Left ventricle myocardium inferior (tissue), 1 donor: ENCODE data around the gene HMBS. TPM values are rescaled to one million over a fixed set of nuclear protein-coding genes. Genes with fewer than 3 reads are reported as not detected.

Experiments
- DNase-seq: peaks from one replicate; pipeline ENCODE4 v3.0.0-alpha.2; 2020
- H3K27ac ChIP-seq: fragments of 200-600 bp; replicated peaks from 2 replicates; pipeline ENCODE4 v1.8.0; 2021
- H3K27me3 ChIP-seq: fragments of 200-600 bp; 2 replicates; pipeline ENCODE4 v1.8.0; 2021; ENCODE audit warnings: low read depth
- H3K36me3 ChIP-seq: fragments of 200-600 bp; 2 replicates; pipeline ENCODE4 v1.8.0; 2021
- H3K4me1 ChIP-seq: fragments of 200-600 bp; 2 replicates; pipeline ENCODE4 v1.8.0; 2021
- H3K4me3 ChIP-seq: fragments of 200-600 bp; 2 replicates; pipeline ENCODE4 v1.8.0; 2021; ENCODE audit warnings: mild to moderate bottlenecking, moderate library complexity
- H3K9me3 ChIP-seq: fragments of 200-600 bp; replicated peaks from 2 replicates; pipeline ENCODE4 v1.8.0; 2021
- CTCF ChIP-seq: fragments of 200-600 bp; IDR thresholded peaks from 2 replicates; pipeline ENCODE4 v1.8.0; 2021; ENCODE audit warnings: antibody characterized with exemption, mild to moderate bottlenecking, borderline replicate concordance
- intact Hi-C: fragments of 100-400 bp; cut with micrococcal nuclease; formaldehyde crosslinking; loops from one replicate; pipeline ENCODE4 v1.11.0; 2022
- total RNA-seq: library from RNA; stranded (reverse); fragmentation: NEBNext Ultra II Directional; extraction: Animal tissue kit (Norgen Biotek cat#: 25700); gene quantifications from one replicate; pipeline ENCODE4 v1.2.1, GENCODE V29; 2021
- donor health status: DM: no; HTN: yes; CAD: no; lungs with severe emphysema.

The HMBS gene
- total RNA-seq, 1 donor from 2014 or later = 25.2 TPM

GRCh38 chr11:119067371-119068222, 17.1 kb upstream of the HMBS start, which contains the start of gene VPS11:
Gene VPS11, plus strand, starts transcription at chr11:119067818. Its CDS starts 6 bp downstream, at chr11:119067824.
- TF ChIP-seq CTCF = no peak
- H3K27ac ChIP-seq = peak within 1 kb of the TSS; percentile 91
- intact Hi-C loops = no loop called here
- peaks cover 32% of the 10 kb centered on the region for H3K36me3 ChIP-seq
- no peaks in the 10 kb centered on the region for H3K27me3 ChIP-seq
- peak within 1 kb of the TSS; percentile 94 for H3K4me3 ChIP-seq
- peak; percentile 99 for DNase-seq
- no peaks in the 10 kb centered on the region for H3K9me3 ChIP-seq
- peaks cover 44% of the 10 kb centered on the region for H3K4me1 ChIP-seq

GRCh38 chr11:119077839-119078238, 6.8 kb upstream of the HMBS start:
- DNase-seq = no peak
- H3K36me3 ChIP-seq = peaks cover 99% of the 10 kb centered on the region
- H3K4me1 ChIP-seq = no peaks in the 10 kb centered on the region
- H3K4me3 ChIP-seq = no peak overlapping the region
- TF ChIP-seq CTCF = no peak
- H3K27ac ChIP-seq = no peak overlapping the region
- H3K27me3 ChIP-seq = no peaks in the 10 kb centered on the region
- intact Hi-C loops = no loop called here
- H3K9me3 ChIP-seq = no peaks in the 10 kb centered on the region

GRCh38 chr11:119078675-119079420, 5.8 kb upstream of the HMBS start:
- DNase-seq = no peak
- peaks cover 89% of the 10 kb centered on the region for H3K36me3 ChIP-seq
- H3K4me1 ChIP-seq = no peaks in the 10 kb centered on the region
- TF ChIP-seq CTCF = no peak
- H3K4me3 ChIP-seq = no peak overlapping the region
- intact Hi-C loops = no loop called here
- H3K9me3 ChIP-seq = no peaks in the 10 kb centered on the region
- H3K27me3 ChIP-seq = no peaks in the 10 kb centered on the region
- no peak overlapping the region for H3K27ac ChIP-seq

- Histone ChIP-seq H3K27ac (no peak overlapping the region), H3K9me3 (no peaks in the 10 kb centered on the region), H3K27me3 (no peaks in the 10 kb centered on the region), H3K4me1 (peaks cover 16% of the 10 kb centered on the region), H3K36me3 (peaks cover 60% of the 10 kb centered on the region), H3K4me3 (no peak overlapping the region)
- TF ChIP-seq CTCF = no peak
- no peak for DNase-seq
- intact Hi-C loops = no loop called here
These were observed 2.9 kb upstream of the HMBS start for GRCh38 chr11:119081682-119082260.

GRCh38 chr11:119085437-119085847, 761 bp downstream of the HMBS start:
- TF ChIP-seq CTCF = no peak
- no peaks in the 10 kb centered on the region for H3K27me3 ChIP-seq
- no peaks in the 10 kb centered on the region for H3K9me3 ChIP-seq
- H3K4me1 ChIP-seq = peaks cover 20% of the 10 kb centered on the region
- peaks cover 27% of the 10 kb centered on the region for H3K36me3 ChIP-seq
- peak overlapping the region; percentile 94 for H3K27ac ChIP-seq
- intact Hi-C loops = no loop called here
- no peak for DNase-seq
- H3K4me3 ChIP-seq = peak overlapping the region; percentile 70
